Loucy (cell line): ENCODE results near the gene SCFD1.

Experiments used
- H2AFZ ChIP-seq: fragments of 200-600 bp; sonication (generic); 2 replicates; pipeline ENCODE4 v1.6.0; 2016; ENCODE audit warnings: antibody characterized with exemption, mild to moderate bottlenecking, low read length, moderate library complexity
- H3F3A ChIP-seq: fragments of 200-600 bp; 2 replicates; pipeline ENCODE4 v1.6.0; 2016; ENCODE audit warnings: antibody characterized with exemption, low read depth, mild to moderate bottlenecking
- H3K27me3 ChIP-seq: fragments of 200-600 bp; sonication (generic); 2 replicates; pipeline ENCODE4 v1.6.1; 2014; ENCODE audit warnings: low read length, mild to moderate bottlenecking; ENCODE audit not compliant: insufficient read depth, poor library complexity, severe bottlenecking
- H3K36me3 ChIP-seq: fragments of 200-600 bp; sonication (generic); 2 replicates; pipeline ENCODE4 v1.6.1; 2016; ENCODE audit warnings: low read length; ENCODE audit not compliant: insufficient read depth
- H3K4me1 ChIP-seq: fragments of 200-600 bp; sonication (generic); 2 replicates; pipeline ENCODE4 v1.5.1; 2014; ENCODE audit warnings: low read length, mild to moderate bottlenecking; ENCODE audit not compliant: insufficient read depth, poor library complexity, severe bottlenecking
- H3K4me2 ChIP-seq: fragments of 200-600 bp; sonication (generic); 2 replicates; pipeline ENCODE4 v1.6.0; 2014; ENCODE audit warnings: antibody characterized with exemption, low read length, low read depth, mild to moderate bottlenecking; ENCODE audit not compliant: poor library complexity, severe bottlenecking
- H3K4me3 ChIP-seq: fragments of 200-600 bp; sonication (generic); 2 replicates; pipeline ENCODE4 v1.5.1; 2014; ENCODE audit warnings: low read length, mild to moderate bottlenecking, mixed read lengths; ENCODE audit not compliant: poor library complexity, severe bottlenecking
- H3K79me2 ChIP-seq: fragments of 200-600 bp; sonication (generic); 2 replicates; pipeline ENCODE4 v1.6.1; 2014; ENCODE audit warnings: low read length; ENCODE audit not compliant: insufficient read depth
- H3K9ac ChIP-seq: fragments of 200-600 bp; sonication (generic); 2 replicates; pipeline ENCODE4 v1.6.0; 2014; ENCODE audit warnings: mild to moderate bottlenecking, low read depth, low read length, moderate library complexity; ENCODE audit not compliant: poor library complexity, severe bottlenecking
- H3K9me2 ChIP-seq: fragments of 200-600 bp; sonication (generic); replicated peaks from 2 replicates; pipeline ENCODE4 v1.6.1; 2016; ENCODE audit warnings: low read depth, low read length, mixed read lengths
- H3K9me3 ChIP-seq: fragments of 200-600 bp; sonication (generic); 2 replicates; pipeline ENCODE4 v1.6.1; 2014; ENCODE audit warnings: mild to moderate bottlenecking, antibody characterized with exemption, low read length, low read depth; ENCODE audit not compliant: insufficient read depth
- H4K20me1 ChIP-seq: fragments of 200-600 bp; sonication (generic); 2 replicates; pipeline ENCODE4 v1.6.0; 2014; ENCODE audit warnings: antibody characterized with exemption, low read length, mild to moderate bottlenecking; ENCODE audit not compliant: insufficient read depth, poor library complexity, severe bottlenecking
- EZH2phosphoT487 ChIP-seq: fragments of 200-600 bp; IDR thresholded peaks from 2 replicates; pipeline ENCODE4 v1.6.1; 2018; ENCODE audit warnings: antibody characterized with exemption, mild to moderate bottlenecking, moderate library complexity, borderline replicate concordance
- TF ChIP-seq, protein P1 (sequence below): fragments of 200-600 bp; sonication (generic); conservative IDR thresholded peaks from 2 replicates; pipeline ENCODE4 v1.5.1; 2014; ENCODE audit warnings: mild to moderate bottlenecking, antibody characterized with exemption, low read length

SCFD1 gene

DNA sequence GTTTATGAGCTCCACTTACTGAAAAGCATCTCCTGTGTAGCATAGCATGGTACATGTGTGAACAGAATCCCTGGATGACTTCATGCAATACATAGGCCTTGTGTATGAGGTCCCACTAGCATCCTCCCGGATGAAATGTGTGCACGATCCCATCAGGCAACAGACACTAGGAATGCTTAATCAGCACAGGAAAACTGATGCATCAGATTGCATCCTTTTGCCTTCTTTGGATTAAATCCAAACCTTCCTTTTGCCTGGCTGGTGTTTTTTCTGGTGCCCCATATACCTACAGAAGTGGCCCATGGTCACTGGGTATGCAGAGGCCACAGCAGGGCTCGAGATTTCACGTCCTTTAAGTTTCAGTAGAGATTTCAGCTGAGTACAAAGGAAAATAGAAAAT, 131.3 kb downstream of the SCFD1 start:
- TF ChIP-seq EZH2phosphoT487 = no peak
- TF ChIP-seq, protein P1, sequence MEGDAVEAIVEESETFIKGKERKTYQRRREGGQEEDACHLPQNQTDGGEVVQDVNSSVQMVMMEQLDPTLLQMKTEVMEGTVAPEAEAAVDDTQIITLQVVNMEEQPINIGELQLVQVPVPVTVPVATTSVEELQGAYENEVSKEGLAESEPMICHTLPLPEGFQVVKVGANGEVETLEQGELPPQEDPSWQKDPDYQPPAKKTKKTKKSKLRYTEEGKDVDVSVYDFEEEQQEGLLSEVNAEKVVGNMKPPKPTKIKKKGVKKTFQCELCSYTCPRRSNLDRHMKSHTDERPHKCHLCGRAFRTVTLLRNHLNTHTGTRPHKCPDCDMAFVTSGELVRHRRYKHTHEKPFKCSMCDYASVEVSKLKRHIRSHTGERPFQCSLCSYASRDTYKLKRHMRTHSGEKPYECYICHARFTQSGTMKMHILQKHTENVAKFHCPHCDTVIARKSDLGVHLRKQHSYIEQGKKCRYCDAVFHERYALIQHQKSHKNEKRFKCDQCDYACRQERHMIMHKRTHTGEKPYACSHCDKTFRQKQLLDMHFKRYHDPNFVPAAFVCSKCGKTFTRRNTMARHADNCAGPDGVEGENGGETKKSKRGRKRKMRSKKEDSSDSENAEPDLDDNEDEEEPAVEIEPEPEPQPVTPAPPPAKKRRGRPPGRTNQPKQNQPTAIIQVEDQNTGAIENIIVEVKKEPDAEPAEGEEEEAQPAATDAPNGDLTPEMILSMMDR = no peak
- Histone ChIP-seq H3K4me3 (no peak overlapping the region), H3K9me3 (no peaks in the 10 kb centered on the region), H3K4me1 (no peaks in the 10 kb centered on the region), H3K27me3 (no peaks in the 10 kb centered on the region), H3K9me2 (no peaks in the 10 kb centered on the region), H3K79me2 (no peaks in the 10 kb centered on the region), H3K9ac (no peak overlapping the region), H4K20me1 (no peaks in the 10 kb centered on the region), H2AFZ (no peak overlapping the region), H3K4me2 (no peak overlapping the region), H3F3A (no peaks in the 10 kb centered on the region), H3K36me3 (no peaks in the 10 kb centered on the region)

DNA sequence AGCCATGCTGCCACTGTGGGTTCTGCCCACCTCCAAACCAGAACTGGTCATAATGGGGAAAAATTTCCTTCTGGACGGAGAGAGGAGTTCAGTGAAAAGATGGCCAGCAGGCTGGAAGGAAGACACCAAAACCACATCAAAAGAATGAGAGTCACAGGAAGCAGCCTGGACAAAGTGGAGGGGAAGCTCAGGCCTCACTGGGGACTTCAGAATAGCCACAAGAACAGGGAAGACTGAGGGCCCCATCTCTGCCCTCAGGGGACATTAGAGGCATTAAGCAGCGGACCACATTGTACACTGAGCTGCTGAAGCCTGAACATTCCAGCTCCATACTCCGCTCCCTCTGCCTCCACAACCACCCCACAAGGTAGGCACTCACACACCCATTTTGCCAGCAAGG, 132.7 kb downstream of the SCFD1 start:
- Histone ChIP-seq H3F3A (no peaks in the 10 kb centered on the region), H3K79me2 (no peaks in the 10 kb centered on the region), H3K4me2 (no peak overlapping the region), H3K4me3 (no peak overlapping the region), H3K36me3 (no peaks in the 10 kb centered on the region), H3K4me1 (no peaks in the 10 kb centered on the region), H4K20me1 (no peaks in the 10 kb centered on the region), H3K27me3 (no peaks in the 10 kb centered on the region), H3K9ac (no peak overlapping the region), H2AFZ (no peak overlapping the region), H3K9me2 (no peaks in the 10 kb centered on the region), H3K9me3 (no peaks in the 10 kb centered on the region)
- TF ChIP-seq, protein P1 = no peak
- no peak for TF ChIP-seq EZH2phosphoT487

DNA sequence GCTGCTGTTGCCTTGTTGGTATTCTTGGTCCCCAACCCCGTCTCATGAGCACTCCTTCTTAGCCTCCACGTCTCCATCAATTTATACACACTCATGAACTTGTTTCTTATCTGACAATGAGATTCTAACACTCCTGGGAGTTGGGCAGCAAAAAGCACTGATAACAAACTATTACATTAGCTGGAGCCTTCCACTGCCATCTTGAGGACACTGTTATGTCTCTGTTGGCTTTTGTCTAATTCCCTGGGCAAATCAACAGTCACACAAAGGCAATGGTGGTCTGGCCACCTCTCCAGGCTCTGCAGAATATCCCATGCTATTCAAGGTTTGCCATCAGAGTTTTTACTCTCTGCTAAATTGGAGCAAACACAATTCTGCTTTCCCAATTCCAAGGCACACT, 134.5 kb downstream of the SCFD1 start:
- Histone ChIP-seq H3K79me2 (no peaks in the 10 kb centered on the region), H3K9ac (no peak overlapping the region), H3K4me1 (no peaks in the 10 kb centered on the region), H3F3A (no peaks in the 10 kb centered on the region), H2AFZ (no peak overlapping the region), H3K27me3 (no peaks in the 10 kb centered on the region), H3K4me3 (no peak overlapping the region), H4K20me1 (no peaks in the 10 kb centered on the region), H3K9me2 (no peaks in the 10 kb centered on the region), H3K9me3 (no peaks in the 10 kb centered on the region), H3K36me3 (no peaks in the 10 kb centered on the region), H3K4me2 (no peak overlapping the region)
- TF ChIP-seq, protein P1 = peak; percentile 28
- no peak for TF ChIP-seq EZH2phosphoT487
